Activated naive CD8-positive, alpha-beta T cell treated with anti-CD3 and anti-CD28 coated beads, Interleukin-2, amount 50 U/mL, for 16 hours (primary cell): Measurements from ENCODE around the gene AFAP1L2.

Experiments
- DNase-seq: peaks from one replicate; pipeline ENCODE4 v3.0.0-alpha.2; 2020; ENCODE audit warnings: low read depth, low spot score

Gene AFAP1L2

GRCh38 chr10:114391599-114391998 is 12.7 kb downstream of the AFAP1L2 start:
- no peak for DNase-seq

GRCh38 chr10:114389426-114389825 is 14.9 kb downstream of the AFAP1L2 start:
- no peak for DNase-seq

- no peak for DNase-seq
Measured at GRCh38 chr10:114388275-114388674, 16.0 kb downstream of the AFAP1L2 start.

GRCh38 chr10:114387784-114388183 is 16.5 kb downstream of the AFAP1L2 start:
- no peak for DNase-seq

GRCh38 chr10:114386452-114386851 is 17.9 kb downstream of the AFAP1L2 start:
- DNase-seq, result no peak

GRCh38 chr10:114385557-114385956 is 18.7 kb downstream of the AFAP1L2 start:
- DNase-seq, result no peak

- no peak for DNase-seq
Measured at GRCh38 chr10:114384601-114385000, 19.7 kb downstream of the AFAP1L2 start.

GRCh38 chr10:114384181-114384580 is 20.1 kb downstream of the AFAP1L2 start:
- no peak for DNase-seq

- DNase-seq, result no peak
Measured at GRCh38 chr10:114380797-114381196, 23.5 kb downstream of the AFAP1L2 start.

- DNase-seq, result no peak
Measured at GRCh38 chr10:114380060-114380459, 24.2 kb downstream of the AFAP1L2 start.

GRCh38 chr10:114379631-114380041 is 24.7 kb downstream of the AFAP1L2 start:
- DNase-seq, result no peak

GRCh38 chr10:114376523-114376922 is 27.8 kb downstream of the AFAP1L2 start:
- no peak for DNase-seq

GRCh38 chr10:114375047-114375446 is 29.3 kb downstream of the AFAP1L2 start:
- no peak for DNase-seq

GRCh38 chr10:114374053-114374791 is 30.1 kb downstream of the AFAP1L2 start:
- DNase-seq, result no peak

GRCh38 chr10:114373631-114374030 is 30.7 kb downstream of the AFAP1L2 start:
- DNase-seq, result no peak

GRCh38 chr10:114372995-114373394 is 31.3 kb downstream of the AFAP1L2 start:
- DNase-seq, result no peak

GRCh38 chr10:114372179-114372578 is 32.1 kb downstream of the AFAP1L2 start:
- no peak for DNase-seq

- no peak for DNase-seq
Measured at GRCh38 chr10:114370966-114371365, 33.3 kb downstream of the AFAP1L2 start.

GRCh38 chr10:114370199-114370598 is 34.1 kb downstream of the AFAP1L2 start:
- no peak for DNase-seq

GRCh38 chr10:114368057-114368391 is 36.3 kb downstream of the AFAP1L2 start:
- no peak for DNase-seq

- DNase-seq, result no peak
Measured at GRCh38 chr10:114367351-114368056, 36.8 kb downstream of the AFAP1L2 start.

- no peak for DNase-seq
Measured at GRCh38 chr10:114364726-114365125, 39.6 kb downstream of the AFAP1L2 start.

GRCh38 chr10:114363745-114364454 is 40.4 kb downstream of the AFAP1L2 start:
- DNase-seq, result no peak
